ENCODE data around the gene HDDC2. TPM values are rescaled to one million over a fixed set of nuclear protein-coding genes. Genes with fewer than 3 reads are reported as not detected.

The HDDC2 gene
- total and polyA plus RNA-seq, 3 experiments from 2014 or later = 99.9 to 108 (median 105) TPM

DNA sequence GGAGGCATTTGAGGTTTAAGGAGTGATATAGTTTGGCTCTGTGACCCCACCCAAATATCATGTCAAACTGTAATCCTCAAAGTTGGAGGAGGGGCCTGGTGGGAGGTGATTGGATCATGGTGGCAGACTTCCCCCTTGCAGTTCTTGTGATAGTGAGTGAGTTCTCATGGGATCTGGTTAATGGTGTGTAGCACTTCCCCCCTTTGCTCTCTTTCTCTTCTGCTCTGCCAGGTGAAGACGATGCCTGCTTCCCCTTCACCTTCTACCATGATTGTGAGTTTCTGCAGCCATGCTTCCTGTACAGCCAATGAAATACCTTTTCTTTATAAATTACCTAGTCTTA, 1.7 kb upstream of the HDDC2 start:
- ChIA-PET POLR2A (no interaction called here), CTCF (interaction anchor here (1.3 kb wide), 1 partner anchor 487 kb away, joined by 4 read pairs; the partner anchor contains the start of gene NCOA7)
- peak overlapping the region in 7 of 8 donors; percentile 16 to 94 (median 83) for H3K27ac Mint-ChIP-seq
- Histone ChIP-seq H3K4me1 (ENCODE audit: insufficient read depth, low read length) (peaks cover 41% of the 10 kb centered on the region), H3K27me3 (ENCODE audit: insufficient read depth, low read length, poor library complexity, severe bottlenecking) (no peaks in the 10 kb centered on the region), H3K36me3 (ENCODE audit: insufficient read depth, low read length) (peaks cover 1% of the 10 kb centered on the region), H3K9me3 (ENCODE audit: low read length) (no peaks in the 10 kb centered on the region), H3K4me3 (ENCODE audit: low read length) (no peak overlapping the region), H3K27ac (ENCODE audit: low read depth, low read length) (peak overlapping the region; percentile 0)
- no peak for DNase-seq
- H3K9me3 Mint-ChIP-seq = no peaks in the 10 kb centered on the region
- peaks cover 43 to 53% (median 49%) of the 10 kb centered on the region in 3 donors for H3K4me1 Mint-ChIP-seq
- peak overlapping the region in 4 of 7 donors; percentile 37 to 88 (median 64) for H3K4me3 Mint-ChIP-seq
- H3K36me3 Mint-ChIP-seq = peaks cover 1 to 23% (median 6%) of the 10 kb centered on the region in 3 donors
- H3K27me3 Mint-ChIP-seq = peaks cover 4 to 30% of the 10 kb centered on the region in 2 donors

DNA sequence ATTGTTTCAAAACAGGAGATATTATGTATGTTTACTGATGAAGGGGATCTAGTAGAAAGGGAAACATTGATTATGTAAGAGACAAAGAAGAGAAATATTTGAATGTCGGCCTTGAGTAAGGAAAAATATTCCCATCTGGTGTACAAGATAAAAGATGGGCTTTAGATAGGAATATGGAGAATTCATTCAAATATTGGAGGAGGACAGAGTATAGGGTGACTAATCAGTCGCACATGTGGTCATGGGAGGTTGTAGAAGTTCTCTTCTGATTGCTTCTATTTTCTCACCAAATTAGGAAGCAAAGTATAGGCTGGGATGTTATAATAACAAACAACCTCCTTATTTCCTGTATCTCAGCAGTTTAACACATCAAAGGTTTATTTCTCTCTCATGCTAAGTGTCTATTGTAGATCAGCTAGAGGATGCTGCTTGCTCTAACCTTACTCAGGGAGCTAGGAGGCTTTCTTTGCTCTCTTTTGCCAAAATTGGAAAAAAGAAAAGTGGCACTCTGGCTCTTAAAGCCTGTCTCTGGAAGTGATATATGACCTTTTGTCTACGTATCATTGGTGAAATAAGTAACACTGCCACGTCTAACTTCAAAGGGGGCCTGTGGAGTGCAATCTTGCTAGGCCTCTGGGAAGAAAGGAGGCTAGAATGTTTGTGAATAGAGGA, 1.2 kb upstream of the HDDC2 start:
- Mint-ChIP-seq H3K27ac (peak overlapping the region; percentile 39 to 97 (median 88)), H3K36me3 (peaks cover 5 to 28% (median 9%) of the 10 kb centered on the region in 3 donors), H3K9me3 (no peaks in the 10 kb centered on the region), H3K4me1 (peaks cover 46 to 55% (median 51%) of the 10 kb centered on the region in 3 donors), H3K4me3 (peak overlapping the region; percentile 83 to 95 (median 92)), H3K27me3 (peaks cover 1 to 26% of the 10 kb centered on the region in 2 donors)
- Histone ChIP-seq H3K4me3 (ENCODE audit: low read length) (no peak overlapping the region), H3K36me3 (ENCODE audit: insufficient read depth, low read length) (peaks cover 5% of the 10 kb centered on the region), H3K27ac (ENCODE audit: low read depth, low read length) (peak overlapping the region; percentile 82), H3K27me3 (ENCODE audit: insufficient read depth, low read length, poor library complexity, severe bottlenecking) (no peaks in the 10 kb centered on the region), H3K4me1 (ENCODE audit: insufficient read depth, low read length) (peaks cover 41% of the 10 kb centered on the region), H3K9me3 (ENCODE audit: low read length) (no peaks in the 10 kb centered on the region)
- POLR2A ChIA-PET = interaction anchor here (1.4 kb wide), 1 partner anchor 486 kb away, joined by 4 read pairs; no protein-coding TSS in a partner anchor
- peak in 2 of 5 donors; percentile 36 to 57 for DNase-seq
- CTCF ChIA-PET = interaction anchor here (1.3 to 2.6 kb wide), 2 partner anchors 8 to 488 kb away, joined by 4 to 22 read pairs; partner anchors contain the start of gene NCOA7

DNA sequence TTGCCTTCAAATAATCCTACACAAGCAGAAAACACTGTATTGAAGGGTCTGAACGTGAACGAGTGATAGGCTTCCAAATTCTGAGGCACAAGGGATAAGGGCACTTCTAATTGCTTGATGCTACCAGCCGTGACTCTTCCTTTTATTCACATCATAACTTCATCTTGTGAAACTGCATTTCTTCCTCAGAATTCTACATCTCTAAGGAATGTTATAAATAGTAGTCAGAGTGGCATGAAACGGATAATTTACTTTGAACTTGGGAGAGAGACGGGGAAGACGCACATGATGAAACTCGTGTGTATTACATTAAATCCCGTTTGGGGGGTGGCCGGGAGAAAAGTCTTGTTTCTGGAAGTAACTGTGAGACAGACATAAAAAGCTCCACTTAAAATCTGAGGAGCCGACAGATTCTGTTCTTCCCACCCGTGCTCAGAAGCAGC, 754 bp downstream of the HDDC2 start:
- POLR2A ChIA-PET = interaction anchor here (0.7 to 1.2 kb wide), 3 partner anchors 477 to 685 kb away, joined by 3 read pairs; partner anchors contain the start of gene TRMT11
- H3K4me1 Mint-ChIP-seq = peaks cover 60 to 67% (median 66%) of the 10 kb centered on the region in 3 donors
- DNase-seq = peak in 1 of 5 donors; percentile 2

DNA sequence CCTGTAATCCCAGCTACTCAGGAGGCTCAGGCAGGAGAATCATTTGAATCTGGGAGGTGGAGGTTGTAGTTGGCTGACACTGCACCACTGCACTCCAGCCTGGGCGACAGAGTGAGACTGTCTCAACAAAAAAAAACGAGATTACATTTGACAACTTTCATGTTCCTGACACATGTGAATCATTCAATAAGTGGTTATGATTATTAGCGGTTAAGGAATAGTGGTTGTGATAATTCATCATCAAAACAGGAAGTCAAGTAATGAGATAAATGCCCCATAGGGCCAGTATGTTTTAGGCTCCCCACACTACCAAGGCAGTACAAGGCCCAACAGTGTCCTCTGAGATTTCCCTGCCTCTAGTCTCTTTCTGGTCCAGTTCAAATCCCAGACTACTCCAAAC, 2.5 kb downstream of the HDDC2 start:
- DNase-seq = peak in 1 of 5 donors; percentile 27
- H3K9me3 ChIP-seq (ENCODE audit: low read length) = no peaks in the 10 kb centered on the region
- Mint-ChIP-seq H3K4me1 (peaks cover 73 to 83% (median 82%) of the 10 kb centered on the region in 3 donors), H3K9me3 (no peaks in the 10 kb centered on the region), H3K36me3 (peaks cover 5 to 61% (median 27%) of the 10 kb centered on the region in 3 donors), H3K27me3 (no peaks in the 10 kb centered on the region), H3K4me3 (peak overlapping the region; percentile 88 to 98 (median 94)), H3K27ac (peak overlapping the region; percentile 59 to 98 (median 94))
- H3K27me3 ChIP-seq (ENCODE audit: insufficient read depth, low read length, poor library complexity, severe bottlenecking) = no peaks in the 10 kb centered on the region
- ChIA-PET CTCF (no interaction called here), POLR2A (no interaction called here)
- H3K4me1 ChIP-seq (ENCODE audit: insufficient read depth, low read length) = peaks cover 41% of the 10 kb centered on the region
- H3K36me3 ChIP-seq (ENCODE audit: insufficient read depth, low read length) = peaks cover 12% of the 10 kb centered on the region
- peak overlapping the region; percentile 82 for H3K27ac ChIP-seq (ENCODE audit: low read depth, low read length)
- no peak overlapping the region for H3K4me3 ChIP-seq (ENCODE audit: low read length)

More for the DNA sequence above, 754 bp downstream of the HDDC2 start:
- H3K27me3 Mint-ChIP-seq = peaks cover 0 to 13% of the 10 kb centered on the region in 2 donors
- Histone ChIP-seq H3K9me3 (ENCODE audit: low read length) (no peaks in the 10 kb centered on the region), H3K4me1 (ENCODE audit: insufficient read depth, low read length) (peaks cover 41% of the 10 kb centered on the region), H3K36me3 (ENCODE audit: insufficient read depth, low read length) (peaks cover 5% of the 10 kb centered on the region), H3K27me3 (ENCODE audit: insufficient read depth, low read length, poor library complexity, severe bottlenecking) (no peaks in the 10 kb centered on the region), H3K27ac (ENCODE audit: low read depth, low read length) (peak overlapping the region; percentile 82), H3K4me3 (ENCODE audit: low read length) (peak overlapping the region; percentile 62)
- H3K27ac Mint-ChIP-seq = peak overlapping the region; percentile 64 to 98 (median 94)
- CTCF ChIA-PET = interaction anchor here (1.1 to 2.6 kb wide), 3 partner anchors 10 to 452 kb away, joined by 3 to 22 read pairs (median 4); no protein-coding TSS in a partner anchor
- H3K9me3 Mint-ChIP-seq = no peaks in the 10 kb centered on the region
- peaks cover 5 to 45% (median 21%) of the 10 kb centered on the region in 3 donors for H3K36me3 Mint-ChIP-seq
- peak overlapping the region; percentile 88 to 98 (median 94) for H3K4me3 Mint-ChIP-seq

DNA sequence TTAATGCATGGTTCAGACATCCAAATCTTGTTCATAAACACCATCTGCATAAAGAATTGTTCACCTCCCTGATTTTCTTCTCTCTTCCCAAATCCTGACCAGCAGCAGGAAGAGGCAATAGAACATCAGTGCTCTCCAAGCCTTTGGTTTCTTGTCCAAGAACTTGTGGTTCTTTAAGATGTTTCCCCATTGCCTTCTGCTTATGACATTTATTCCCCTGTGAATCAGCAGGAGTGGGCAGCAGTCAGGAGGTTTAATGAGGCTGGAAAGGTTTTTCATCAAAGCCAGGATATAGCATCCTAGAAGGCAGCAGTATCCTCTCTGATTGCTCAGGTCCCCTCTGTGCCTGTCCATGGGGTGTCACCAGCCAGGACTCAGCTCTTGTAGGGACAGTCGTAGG, 5.3 kb downstream of the HDDC2 start:
- H3K4me3 Mint-ChIP-seq = no peak overlapping the region
- H3K4me1 Mint-ChIP-seq = peaks cover 64 to 81% (median 77%) of the 10 kb centered on the region in 3 donors
- no peaks in the 10 kb centered on the region for H3K9me3 ChIP-seq (ENCODE audit: low read length)
- no peaks in the 10 kb centered on the region for H3K9me3 Mint-ChIP-seq
- no peak for DNase-seq
- no peak overlapping the region for H3K27ac ChIP-seq (ENCODE audit: low read depth, low read length)
- POLR2A ChIA-PET = no interaction called here
- H3K4me1 ChIP-seq (ENCODE audit: insufficient read depth, low read length) = peaks cover 19% of the 10 kb centered on the region
- no peak overlapping the region for H3K4me3 ChIP-seq (ENCODE audit: low read length)
- no peaks in the 10 kb centered on the region for H3K27me3 Mint-ChIP-seq
- peaks cover 20 to 83% (median 32%) of the 10 kb centered on the region in 3 donors for H3K36me3 Mint-ChIP-seq
- CTCF ChIA-PET = interaction anchor here (1.1 kb wide), 1 partner anchor 14 kb away, joined by 3 read pairs; no protein-coding TSS in a partner anchor
- peaks cover 32% of the 10 kb centered on the region for H3K36me3 ChIP-seq (ENCODE audit: insufficient read depth, low read length)
- no peaks in the 10 kb centered on the region for H3K27me3 ChIP-seq (ENCODE audit: insufficient read depth, low read length, poor library complexity, severe bottlenecking)
- peak overlapping the region in 1 of 8 donors; percentile 65 for H3K27ac Mint-ChIP-seq

DNA sequence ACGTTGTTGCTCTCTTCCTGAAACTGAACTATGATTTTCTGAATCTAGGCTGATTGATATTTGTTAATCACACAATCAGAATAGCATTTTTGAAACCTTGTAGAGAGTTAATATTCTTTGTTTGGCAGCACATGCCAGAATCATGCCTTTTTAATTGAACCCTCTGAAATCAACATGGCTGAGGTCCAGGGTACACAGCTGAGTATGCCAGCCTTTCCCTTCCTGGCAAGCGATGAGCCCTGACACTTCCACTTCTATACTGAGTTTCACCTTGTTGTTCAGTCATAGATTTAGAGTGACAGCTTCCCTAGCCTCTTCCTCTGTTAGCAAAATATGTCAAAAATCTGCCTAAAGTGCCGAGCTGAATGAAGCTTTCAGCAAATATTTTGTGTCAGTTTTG, 6.8 kb downstream of the HDDC2 start:
- Mint-ChIP-seq H3K36me3 (peaks cover 26 to 87% (median 33%) of the 10 kb centered on the region in 3 donors), H3K9me3 (peaks cover 0 to 1% (median 0%) of the 10 kb centered on the region in 5 donors), H3K27ac (peak overlapping the region in 2 of 8 donors; percentile 18 to 43), H3K4me3 (no peak overlapping the region), H3K27me3 (no peaks in the 10 kb centered on the region), H3K4me1 (peaks cover 51 to 68% (median 62%) of the 10 kb centered on the region in 3 donors)
- DNase-seq = no peak
- H3K4me3 ChIP-seq (ENCODE audit: low read length) = no peak overlapping the region
- H3K27me3 ChIP-seq (ENCODE audit: insufficient read depth, low read length, poor library complexity, severe bottlenecking) = no peaks in the 10 kb centered on the region
- peaks cover 10% of the 10 kb centered on the region for H3K4me1 ChIP-seq (ENCODE audit: insufficient read depth, low read length)
- H3K27ac ChIP-seq (ENCODE audit: low read depth, low read length) = no peak overlapping the region
- H3K36me3 ChIP-seq (ENCODE audit: insufficient read depth, low read length) = peaks cover 33% of the 10 kb centered on the region
- ChIA-PET CTCF (no interaction called here), POLR2A (no interaction called here)
- no peaks in the 10 kb centered on the region for H3K9me3 ChIP-seq (ENCODE audit: low read length)

DNA sequence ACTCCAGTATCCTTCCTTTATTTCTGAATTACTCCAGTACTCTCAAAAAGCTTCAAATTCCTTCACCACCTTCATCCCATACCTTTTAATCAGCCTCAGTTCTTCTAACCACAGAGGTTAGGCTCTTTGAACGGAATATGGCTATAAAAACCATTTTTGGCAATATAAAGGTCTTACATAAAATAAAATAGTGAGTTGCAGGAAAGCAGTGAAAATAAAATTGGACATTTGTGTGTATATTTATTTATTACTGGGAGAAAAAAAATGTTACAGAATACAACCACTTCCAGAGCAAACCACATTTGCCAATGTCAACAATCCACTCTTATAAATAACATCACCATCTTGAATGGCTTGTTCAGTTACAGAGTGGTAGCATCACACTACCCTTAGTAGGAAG, 7.7 kb downstream of the HDDC2 start:
- Mint-ChIP-seq H3K9me3 (peaks cover 0 to 7% (median 3%) of the 10 kb centered on the region in 5 donors), H3K36me3 (peaks cover 33 to 86% (median 35%) of the 10 kb centered on the region in 3 donors), H3K4me1 (peaks cover 43 to 62% (median 57%) of the 10 kb centered on the region in 3 donors), H3K27me3 (no peaks in the 10 kb centered on the region), H3K27ac (no peak overlapping the region), H3K4me3 (no peak overlapping the region)
- no peak for DNase-seq
- H3K27me3 ChIP-seq (ENCODE audit: insufficient read depth, low read length, poor library complexity, severe bottlenecking) = no peaks in the 10 kb centered on the region
- POLR2A ChIA-PET = no interaction called here
- peaks cover 33% of the 10 kb centered on the region for H3K36me3 ChIP-seq (ENCODE audit: insufficient read depth, low read length)
- H3K4me3 ChIP-seq (ENCODE audit: low read length) = no peak overlapping the region
- CTCF ChIA-PET = no interaction called here
- H3K27ac ChIP-seq (ENCODE audit: low read depth, low read length) = no peak overlapping the region
- H3K9me3 ChIP-seq (ENCODE audit: low read length) = no peaks in the 10 kb centered on the region
- peaks cover 2% of the 10 kb centered on the region for H3K4me1 ChIP-seq (ENCODE audit: insufficient read depth, low read length)

DNA sequence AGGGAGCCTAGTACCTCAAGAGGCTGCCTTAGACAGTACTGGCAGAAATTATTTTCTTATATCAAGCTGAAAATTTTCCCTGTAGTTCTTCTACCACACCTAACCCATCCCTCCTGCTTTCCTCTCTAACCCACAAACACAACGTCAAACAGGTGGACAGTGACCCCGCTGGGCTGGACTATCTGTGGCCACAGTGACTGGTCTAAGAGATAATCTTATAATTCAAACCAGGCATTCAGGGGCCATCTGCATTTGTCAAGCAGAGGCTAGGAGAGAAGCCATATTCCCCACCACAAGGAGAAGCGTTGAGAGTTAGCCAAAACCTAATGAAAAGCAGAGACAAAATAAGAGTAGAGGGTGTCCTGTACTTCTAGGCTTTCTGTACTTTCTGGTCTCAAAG, 8.2 kb downstream of the HDDC2 start:
- no peak for DNase-seq
- Mint-ChIP-seq H3K27me3 (no peaks in the 10 kb centered on the region), H3K36me3 (peaks cover 32 to 83% (median 34%) of the 10 kb centered on the region in 3 donors), H3K4me3 (no peak overlapping the region), H3K4me1 (peaks cover 40 to 58% (median 53%) of the 10 kb centered on the region in 3 donors), H3K27ac (no peak overlapping the region), H3K9me3 (peaks cover 0 to 7% (median 3%) of the 10 kb centered on the region in 5 donors)
- peaks cover 33% of the 10 kb centered on the region for H3K36me3 ChIP-seq (ENCODE audit: insufficient read depth, low read length)
- ChIA-PET CTCF (no interaction called here), POLR2A (no interaction called here)
- no peaks in the 10 kb centered on the region for H3K27me3 ChIP-seq (ENCODE audit: insufficient read depth, low read length, poor library complexity, severe bottlenecking)
- no peaks in the 10 kb centered on the region for H3K4me1 ChIP-seq (ENCODE audit: insufficient read depth, low read length)
- H3K4me3 ChIP-seq (ENCODE audit: low read length) = no peak overlapping the region
- no peaks in the 10 kb centered on the region for H3K9me3 ChIP-seq (ENCODE audit: low read length)
- H3K27ac ChIP-seq (ENCODE audit: low read depth, low read length) = no peak overlapping the region
